Esophagus muscularis mucosa (tissue), 4 donors: ENCODE results near the gene CGB3. TPM values are rescaled to one million over a fixed set of nuclear protein-coding genes. Genes with fewer than 3 reads are reported as not detected.

Source experiments
- DNase-seq: peaks from one replicate; pipeline ENCODE4 v3.0.0-alpha.2; 2017; ENCODE audit errors: extremely low spot score
- H3K27ac ChIP-seq, 4 donors: fragments of 200-600 bp; sonication (generic); replicated peaks in 1 of 4; 1 replicate in 3 of 4; 2 replicates in 1 of 4; pipeline ENCODE4 v1.5.1; 2016 to 2019; ENCODE audit warnings: mild to moderate bottlenecking in 1 of 4
- H3K27me3 ChIP-seq, 4 donors: fragments of 200-600 bp; sonication (generic); one replicate each; pipeline versions ENCODE4 v1.5.1 to v1.6.0; 2016 to 2019
- H3K36me3 ChIP-seq, 4 donors: fragments of 200-600 bp; sonication (generic); one replicate each; pipeline ENCODE4 v1.5.1; 2016 to 2019
- H3K4me1 ChIP-seq, 4 donors: fragments of 200-600 bp; sonication (generic); one replicate each; pipeline ENCODE4 v1.5.1; 2016 to 2019
- H3K4me3 ChIP-seq, 4 donors: fragments of 200-600 bp; sonication (generic); 1 replicate in 2 of 4; 2 replicates in 2 of 4; pipeline ENCODE4 v1.5.1; 2016 to 2019; ENCODE audit warnings: mild to moderate bottlenecking in 4 of 4, moderate library complexity in 1 of 4
- H3K9me3 ChIP-seq, 4 donors: fragments of 200-600 bp; sonication (generic); 1 replicate in 3 of 4; 2 replicates in 1 of 4; pipeline ENCODE4 v1.5.1; 2016 to 2019
- CTCF ChIP-seq, 3 experiments: fragments of 200-600 bp in 2 of 3; fragments of 450-650 bp in 1 of 3; sonication (generic) in 2 of 3; IDR thresholded peaks; one replicate each; pipeline ENCODE4 v1.5.1; 2017 to 2019; ENCODE audit warnings: antibody characterized with exemption in 3 of 3, mild to moderate bottlenecking in 2 of 3, moderate library complexity in 1 of 3
- EP300 ChIP-seq: sonication (generic); formaldehyde crosslinking; IDR thresholded peaks from one replicate; pipeline ENCODE4 v1.6.1; 2017; ENCODE audit warnings: antibody characterized with exemption
- POLR2A ChIP-seq: fragments of 450-650 bp; IDR thresholded peaks from one replicate; pipeline ENCODE4 v1.6.1; 2017; ENCODE audit warnings: antibody characterized with exemption, moderate library complexity, mild to moderate bottlenecking, low read depth
- POLR2AphosphoS5 ChIP-seq, 2 donors: sonication (generic); formaldehyde crosslinking; IDR thresholded peaks; one replicate each; pipeline ENCODE4 v1.6.1; 2017; ENCODE audit warnings: antibody characterized with exemption in 2 of 2
- WGBS: methylation state at CpG from one replicate; pipeline ENCODE4 v1.1.5; 2018; 5-methylcytosine and 5-hydroxymethylcytosine counted together
- intact Hi-C: fragments of 100-400 bp; cut with DNase I; formaldehyde crosslinking; loops from one replicate; pipeline ENCODE4 v1.15.1; 2023
- total RNA-seq, 4 donors: library from RNA; depleted of rRNA; stranded (reverse); fragments of >200 nt; gene quantifications; one replicate each; pipeline versions ENCODE4 v1.1.0 to v1.2.1, GENCODE V29; 2016

Gene CGB3
- total RNA-seq, 4 donors from 2014 or later = not detected

- Histone ChIP-seq H3K36me3 (peaks cover 0 to 37% (median 32%) of the 10 kb centered on the region in 4 donors), H3K4me3 (peak overlapping the region; percentile 53 to 64 (median 55)), H3K27me3 (peaks cover 0 to 41% (median 14%) of the 10 kb centered on the region in 4 donors), H3K9me3 (no peaks in the 10 kb centered on the region), H3K4me1 (peaks cover 19 to 30% (median 26%) of the 10 kb centered on the region in 4 donors), H3K27ac (no peak overlapping the region)
- DNase-seq = no peak
- TF ChIP-seq CTCF (IDR thresholded peaks at IDR 0.05) (peak; percentile 22 to 59 (median 23)), EP300 (no peak), POLR2AphosphoS5 (IDR thresholded peaks at IDR 0.05) (no peak), POLR2A (no peak)
- intact Hi-C loops = no loop called here
- 0% methylated on average over 6 of the region's 62 CpGs for WGBS
Observed at GRCh38 chr19:49017666-49018351, 6.3 kb downstream of the CGB3 start.

GRCh38 chr19:49017041-49017665, 7.0 kb downstream of the CGB3 start, which contains the start of gene LHB:
LHB (minus strand) TSS chr19:49017091; CDS start chr19:49017081, 10 bp downstream.
- DNase-seq = no peak
- WGBS = 90% methylated on average over 12 of the region's 17 CpGs
- H3K9me3 ChIP-seq = no peaks in the 10 kb centered on the region
- H3K4me1 ChIP-seq = peaks cover 19 to 30% (median 26%) of the 10 kb centered on the region in 4 donors
- H3K36me3 ChIP-seq = peaks cover 0 to 43% (median 38%) of the 10 kb centered on the region in 4 donors
- intact Hi-C loops = no loop called here
- no peak for TF ChIP-seq POLR2AphosphoS5 (IDR thresholded peaks at IDR 0.05)
- TF ChIP-seq POLR2A = no peak
- TF ChIP-seq EP300 = no peak
- no peak for TF ChIP-seq CTCF (IDR thresholded peaks at IDR 0.05)
- H3K27ac ChIP-seq = no peak within 1 kb of the TSS
- H3K27me3 ChIP-seq = peaks cover 0 to 41% (median 14%) of the 10 kb centered on the region in 4 donors
- peak within 1 kb of the TSS; percentile 53 to 64 (median 55) for H3K4me3 ChIP-seq

DNA sequence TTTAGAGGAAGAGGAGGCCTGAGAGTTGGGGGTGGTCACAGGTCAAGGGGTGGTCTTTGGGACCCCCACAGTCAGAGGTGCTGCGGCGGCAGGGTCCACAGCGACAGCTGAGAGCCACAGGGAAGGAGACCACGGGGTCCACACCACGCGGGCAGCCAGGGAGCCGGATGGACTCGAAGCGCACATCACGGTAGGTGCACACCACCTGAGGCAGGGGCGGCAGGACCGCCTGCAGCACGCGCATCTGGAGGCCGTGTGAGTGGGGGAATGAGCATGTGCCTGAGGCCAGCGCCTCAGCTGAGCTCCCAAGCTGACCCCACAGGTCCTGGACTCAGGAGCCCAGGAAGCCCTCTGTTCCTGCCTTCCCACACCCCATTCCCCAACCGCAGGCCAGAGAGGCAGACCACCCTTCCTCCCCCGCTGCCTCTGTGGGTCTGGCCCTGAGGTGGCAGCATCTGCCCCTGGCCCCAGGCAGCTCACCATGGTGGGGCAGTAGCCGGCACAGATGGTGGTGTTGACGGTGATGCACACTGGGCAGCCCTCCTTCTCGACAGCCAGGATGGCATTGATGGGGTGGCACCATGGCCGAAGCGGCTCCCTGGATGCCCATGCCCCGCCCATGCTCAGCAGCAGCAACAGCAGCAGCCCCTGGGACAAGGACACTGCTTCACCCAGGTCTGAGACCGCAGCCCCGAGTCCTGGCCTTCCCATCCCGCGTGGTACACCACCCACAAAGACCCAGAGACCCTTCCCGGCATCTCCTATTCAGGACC, 7.9 kb downstream of the CGB3 start:
- Histone ChIP-seq H3K27me3 (peaks cover 0 to 41% (median 14%) of the 10 kb centered on the region in 4 donors), H3K36me3 (peaks cover under 1 to 52% (median 47%) of the 10 kb centered on the region in 4 donors), H3K9me3 (no peaks in the 10 kb centered on the region), H3K27ac (no peak overlapping the region), H3K4me1 (peaks cover 19 to 30% (median 26%) of the 10 kb centered on the region in 4 donors), H3K4me3 (no peak overlapping the region)
- WGBS = 93% methylated on average over 6 of the region's 29 CpGs
- TF ChIP-seq EP300 (no peak), CTCF (IDR thresholded peaks at IDR 0.05) (no peak), POLR2AphosphoS5 (IDR thresholded peaks at IDR 0.05) (no peak), POLR2A (no peak)
- no peak for DNase-seq
- intact Hi-C loops = no loop called here

DNA sequence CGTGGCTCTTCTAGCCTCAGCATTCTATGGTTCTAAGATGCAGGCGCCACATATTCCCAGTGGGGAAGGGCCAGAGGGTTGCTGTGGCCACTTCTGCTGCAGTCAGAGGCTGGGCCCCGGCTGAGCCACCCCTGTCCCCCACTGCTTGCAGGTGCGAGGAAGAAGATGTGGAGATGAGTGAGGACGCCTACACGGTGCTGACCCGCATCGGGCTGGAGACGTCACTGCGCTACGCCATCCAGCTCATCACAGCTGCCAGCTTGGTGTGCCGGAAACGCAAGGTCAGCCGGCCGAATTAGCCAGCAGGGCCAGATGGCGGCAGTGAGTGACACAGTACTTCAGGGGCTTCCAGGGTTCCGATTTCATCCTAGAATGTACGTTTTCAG, 9.3 kb downstream of the CGB3 start:
- peaks cover 12 to 66% (median 61%) of the 10 kb centered on the region in 4 donors for H3K36me3 ChIP-seq

More for the DNA sequence above, 9.3 kb downstream of the CGB3 start:
- no peak for DNase-seq
- Histone ChIP-seq H3K4me1 (peaks cover 19 to 29% (median 26%) of the 10 kb centered on the region in 4 donors), H3K27ac (no peak overlapping the region), H3K4me3 (no peak overlapping the region), H3K27me3 (peaks cover 0 to 28% (median 10%) of the 10 kb centered on the region in 4 donors), H3K9me3 (no peaks in the 10 kb centered on the region)
- WGBS = 93% methylated on average over 3 of the region's 18 CpGs
- intact Hi-C loops = no loop called here
- TF ChIP-seq POLR2AphosphoS5 (IDR thresholded peaks at IDR 0.05) = no peak
